ENCODE measurements around the gene SULT2B1. TPM values are rescaled to one million over a fixed set of nuclear protein-coding genes. Genes with fewer than 3 reads are reported as not detected.
"Not testable (repeated sequence)": the region's sequence is repeated elsewhere in the genome, so short reads cannot be mapped to it uniquely, and the experiment has no call there.

The SULT2B1 gene
- total RNA-seq, 1 donor from 2014 or later = 14.4 TPM

GRCh38 chr19:48569814-48570213, 17.8 kb downstream of the SULT2B1 start:
- DNase-seq = no peak
- intact Hi-C loops (cut with DNase I) = no loop called here

GRCh38 chr19:48571378-48572162, 19.6 kb downstream of the SULT2B1 start:
- peak overlapping the region; percentile 41 for H3K27ac ChIP-seq
- no peaks in the 10 kb centered on the region for H3K36me3 ChIP-seq
- DNase-seq = peak; percentile 76
- no peaks in the 10 kb centered on the region for H3K9me3 ChIP-seq
- peaks cover 7% of the 10 kb centered on the region for H3K27me3 ChIP-seq (ENCODE audit: low read depth)
- intact Hi-C loops (cut with DNase I) = no loop called here
- ATAC-seq = peak; percentile 79 to 81
- H3K4me1 ChIP-seq = peaks cover 21% of the 10 kb centered on the region
- TF ChIP-seq, protein P1, sequence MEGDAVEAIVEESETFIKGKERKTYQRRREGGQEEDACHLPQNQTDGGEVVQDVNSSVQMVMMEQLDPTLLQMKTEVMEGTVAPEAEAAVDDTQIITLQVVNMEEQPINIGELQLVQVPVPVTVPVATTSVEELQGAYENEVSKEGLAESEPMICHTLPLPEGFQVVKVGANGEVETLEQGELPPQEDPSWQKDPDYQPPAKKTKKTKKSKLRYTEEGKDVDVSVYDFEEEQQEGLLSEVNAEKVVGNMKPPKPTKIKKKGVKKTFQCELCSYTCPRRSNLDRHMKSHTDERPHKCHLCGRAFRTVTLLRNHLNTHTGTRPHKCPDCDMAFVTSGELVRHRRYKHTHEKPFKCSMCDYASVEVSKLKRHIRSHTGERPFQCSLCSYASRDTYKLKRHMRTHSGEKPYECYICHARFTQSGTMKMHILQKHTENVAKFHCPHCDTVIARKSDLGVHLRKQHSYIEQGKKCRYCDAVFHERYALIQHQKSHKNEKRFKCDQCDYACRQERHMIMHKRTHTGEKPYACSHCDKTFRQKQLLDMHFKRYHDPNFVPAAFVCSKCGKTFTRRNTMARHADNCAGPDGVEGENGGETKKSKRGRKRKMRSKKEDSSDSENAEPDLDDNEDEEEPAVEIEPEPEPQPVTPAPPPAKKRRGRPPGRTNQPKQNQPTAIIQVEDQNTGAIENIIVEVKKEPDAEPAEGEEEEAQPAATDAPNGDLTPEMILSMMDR (IDR thresholded peaks at IDR 0.05) = no peak
- no peak overlapping the region for H3K4me3 ChIP-seq

More at GRCh38 chr19:48569814-48570213, 17.8 kb downstream of the SULT2B1 start:
- H3K9me3 ChIP-seq = no peaks in the 10 kb centered on the region
- peaks cover 7% of the 10 kb centered on the region for H3K27me3 ChIP-seq (ENCODE audit: low read depth)
- no peaks in the 10 kb centered on the region for H3K36me3 ChIP-seq
- H3K4me3 ChIP-seq = no peak overlapping the region
- H3K27ac ChIP-seq = no peak overlapping the region
- H3K4me1 ChIP-seq = peaks cover 21% of the 10 kb centered on the region
- ATAC-seq = no peak
- TF ChIP-seq, protein P1 (IDR thresholded peaks at IDR 0.05) = no peak

- ATAC-seq (no peak), DNase-seq (no peak)
- peak overlapping the region; percentile 3 for H3K27ac ChIP-seq
- no peak overlapping the region for H3K4me3 ChIP-seq
- intact Hi-C loops (cut with DNase I) = no loop called here
- peaks cover 7% of the 10 kb centered on the region for H3K27me3 ChIP-seq (ENCODE audit: low read depth)
- TF ChIP-seq, protein P1 (IDR thresholded peaks at IDR 0.05) = no peak
- H3K36me3 ChIP-seq = no peaks in the 10 kb centered on the region
- peaks cover 12% of the 10 kb centered on the region for H3K4me1 ChIP-seq
- H3K9me3 ChIP-seq = no peaks in the 10 kb centered on the region
Measured at GRCh38 chr19:48573163-48573505, 21.2 kb downstream of the SULT2B1 start.

DNA sequence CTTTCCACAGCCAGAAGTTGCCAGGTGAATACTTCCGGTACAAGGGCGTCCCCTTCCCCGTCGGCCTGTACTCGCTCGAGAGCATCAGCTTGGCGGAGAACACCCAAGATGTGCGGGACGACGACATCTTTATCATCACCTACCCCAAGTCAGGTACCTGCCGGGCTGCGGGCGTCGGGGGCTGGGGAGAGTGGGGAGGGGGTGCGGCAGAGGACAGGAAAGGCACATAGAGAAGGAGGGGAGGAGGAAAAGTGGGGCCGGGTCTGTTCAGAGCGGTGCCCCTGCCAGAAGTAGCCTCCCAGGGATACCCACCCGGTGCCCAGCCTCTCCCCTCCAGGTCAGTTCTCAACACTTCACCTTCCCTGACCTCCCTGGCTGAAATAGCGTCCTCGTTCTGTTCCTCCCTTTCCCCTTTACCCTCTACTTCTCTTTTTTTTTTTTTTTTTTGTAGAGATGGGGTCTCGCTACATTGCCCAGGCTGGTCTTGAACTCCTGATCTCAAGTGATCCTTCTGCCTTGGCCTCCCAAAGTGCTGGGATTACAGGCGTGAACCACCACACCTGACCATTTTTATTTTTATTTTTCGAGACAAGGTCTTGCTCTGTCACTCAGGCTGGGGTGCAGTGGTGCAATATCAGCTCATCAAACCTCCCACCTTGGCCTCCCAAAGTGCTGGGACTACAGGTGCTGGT, 24.1 kb downstream of the SULT2B1 start:
- DNase-seq (no peak), ATAC-seq (no peak)
- no peak overlapping the region for H3K4me3 ChIP-seq
- TF ChIP-seq, protein P1 (IDR thresholded peaks at IDR 0.05) = no peak
- H3K27me3 ChIP-seq (ENCODE audit: low read depth) = no peaks in the 10 kb centered on the region
- H3K36me3 ChIP-seq = no peaks in the 10 kb centered on the region
- peaks cover 5% of the 10 kb centered on the region for H3K4me1 ChIP-seq
- intact Hi-C loops (cut with DNase I) = no loop called here
- no peak overlapping the region for H3K27ac ChIP-seq
- no peaks in the 10 kb centered on the region for H3K9me3 ChIP-seq

GRCh38 chr19:48577908-48578307, 25.9 kb downstream of the SULT2B1 start:
- H3K4me1 ChIP-seq; H3K36me3 ChIP-seq; H3K27ac ChIP-seq; DNase-seq; ATAC-seq; H3K9me3 ChIP-seq; H3K27me3 ChIP-seq (ENCODE audit: low read depth); H3K4me3 ChIP-seq; intact Hi-C loops (cut with DNase I): not testable (repeated sequence)

DNA sequence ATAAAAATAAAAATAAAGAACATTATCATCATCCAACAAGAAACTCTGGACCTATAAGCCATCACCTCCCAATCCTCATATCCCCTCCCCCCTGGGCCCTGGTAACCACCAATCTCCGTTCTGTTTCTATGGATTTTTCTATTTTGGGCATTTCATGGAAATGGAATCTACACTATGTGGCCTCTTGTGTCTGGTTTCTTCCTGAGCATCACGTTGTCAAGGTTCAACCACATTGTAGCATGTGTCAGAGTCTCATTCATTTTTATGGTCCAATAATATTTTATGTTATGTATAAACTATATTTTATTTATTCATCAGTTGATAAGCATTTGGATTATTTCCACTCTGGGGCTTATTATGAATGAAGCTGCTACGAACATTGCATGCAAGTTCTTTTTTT, 26.9 kb downstream of the SULT2B1 start:
- intact Hi-C loops (cut with DNase I) = no loop called here
- no peak for ATAC-seq
- TF ChIP-seq, protein P1 (IDR thresholded peaks at IDR 0.05) = no peak

More for the DNA sequence above, 26.9 kb downstream of the SULT2B1 start:
- no peak for DNase-seq
- Histone ChIP-seq H3K4me3 (no peak overlapping the region), H3K9me3 (no peaks in the 10 kb centered on the region), H3K27me3 (ENCODE audit: low read depth) (no peaks in the 10 kb centered on the region), H3K27ac (no peak overlapping the region), H3K4me1 (peaks cover 9% of the 10 kb centered on the region), H3K36me3 (no peaks in the 10 kb centered on the region)
